Coronary artery (tissue), 2 donors: ENCODE data around the gene CACNA1G.

Experiments
- DNase-seq: peaks from one replicate; pipeline ENCODE4 v3.0.0-alpha.2; 2017; ENCODE audit warnings: low spot score
- H3K27ac ChIP-seq, 2 donors: fragments of 200-600 bp; sonication (generic); one replicate each; pipeline ENCODE4 v1.5.1; 2016 to 2019
- H3K4me3 ChIP-seq: fragments of 200-600 bp; sonication (generic); 2 replicates; pipeline ENCODE4 v1.5.1; 2016; ENCODE audit warnings: mild to moderate bottlenecking, moderate library complexity
- CTCF ChIP-seq: fragments of 200-600 bp; sonication (generic); IDR thresholded peaks from one replicate; pipeline ENCODE4 v1.5.1; 2019; ENCODE audit warnings: antibody characterized with exemption

Gene CACNA1G

DNA sequence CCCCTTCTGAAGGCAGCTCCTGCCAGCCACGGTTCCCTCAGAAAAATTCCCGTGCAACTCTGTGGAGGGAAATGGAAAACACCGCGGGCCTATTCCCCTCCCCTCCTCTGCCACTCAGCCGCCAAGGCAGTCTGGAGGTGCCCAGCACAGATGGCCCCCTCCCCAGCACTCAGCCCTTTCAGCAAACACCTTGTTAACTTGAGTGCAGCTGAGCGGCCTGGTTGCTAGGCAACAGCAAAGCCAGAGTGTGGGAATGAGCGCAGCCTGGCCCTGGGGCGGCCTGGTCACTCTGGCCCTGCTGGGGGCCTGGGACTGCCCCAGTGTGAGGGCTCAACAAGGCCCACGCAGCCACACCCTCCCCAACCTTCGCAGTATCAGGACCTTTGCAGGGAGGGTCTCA, 32.8 kb downstream of the CACNA1G start:
- DNase-seq: no peak
- TF ChIP-seq CTCF: no peak
- Histone ChIP-seq H3K4me3 (no peak overlapping the region), H3K27ac (no peak overlapping the region)

DNA sequence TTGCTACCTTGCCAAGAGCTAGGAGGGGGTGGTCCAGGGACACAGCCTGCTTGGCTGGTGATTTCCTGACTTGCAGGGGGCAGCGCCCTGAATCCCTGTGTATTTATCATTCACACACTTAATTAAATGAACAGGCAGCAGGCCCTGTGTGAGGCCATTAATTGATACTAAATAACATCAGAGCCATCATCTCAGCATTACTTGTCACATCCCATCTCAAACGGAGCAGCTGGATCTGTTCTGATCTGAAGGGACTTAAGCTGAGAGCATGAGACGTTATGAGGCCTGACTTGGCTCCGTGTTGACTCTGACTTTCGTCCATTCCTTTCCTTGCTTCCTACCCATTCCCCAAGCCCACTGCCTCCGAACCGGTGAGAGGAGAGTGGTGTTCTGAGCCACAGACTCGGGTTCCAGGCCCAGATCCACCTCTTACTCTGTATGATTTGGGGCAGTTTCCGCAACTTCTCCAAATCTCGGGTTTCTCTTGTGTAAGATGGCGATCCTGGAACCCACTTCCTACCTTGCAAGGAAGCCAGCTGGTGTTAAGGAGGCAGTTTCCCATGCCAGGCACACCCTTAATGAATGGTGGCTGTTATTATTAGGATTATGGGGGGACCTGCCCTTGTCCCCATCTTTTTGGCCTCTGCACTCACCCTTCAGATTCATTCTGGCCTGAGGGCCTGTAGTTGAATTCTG, 33.8 kb downstream of the CACNA1G start:
- Histone ChIP-seq H3K4me3 (no peak overlapping the region), H3K27ac (no peak overlapping the region)
- DNase-seq: no peak
- no peak for TF ChIP-seq CTCF

GRCh38 chr17:50594892-50595291, 34.4 kb downstream of the CACNA1G start:
- TF ChIP-seq CTCF: no peak
- no peak overlapping the region for H3K27ac ChIP-seq
- no peak for DNase-seq

DNA sequence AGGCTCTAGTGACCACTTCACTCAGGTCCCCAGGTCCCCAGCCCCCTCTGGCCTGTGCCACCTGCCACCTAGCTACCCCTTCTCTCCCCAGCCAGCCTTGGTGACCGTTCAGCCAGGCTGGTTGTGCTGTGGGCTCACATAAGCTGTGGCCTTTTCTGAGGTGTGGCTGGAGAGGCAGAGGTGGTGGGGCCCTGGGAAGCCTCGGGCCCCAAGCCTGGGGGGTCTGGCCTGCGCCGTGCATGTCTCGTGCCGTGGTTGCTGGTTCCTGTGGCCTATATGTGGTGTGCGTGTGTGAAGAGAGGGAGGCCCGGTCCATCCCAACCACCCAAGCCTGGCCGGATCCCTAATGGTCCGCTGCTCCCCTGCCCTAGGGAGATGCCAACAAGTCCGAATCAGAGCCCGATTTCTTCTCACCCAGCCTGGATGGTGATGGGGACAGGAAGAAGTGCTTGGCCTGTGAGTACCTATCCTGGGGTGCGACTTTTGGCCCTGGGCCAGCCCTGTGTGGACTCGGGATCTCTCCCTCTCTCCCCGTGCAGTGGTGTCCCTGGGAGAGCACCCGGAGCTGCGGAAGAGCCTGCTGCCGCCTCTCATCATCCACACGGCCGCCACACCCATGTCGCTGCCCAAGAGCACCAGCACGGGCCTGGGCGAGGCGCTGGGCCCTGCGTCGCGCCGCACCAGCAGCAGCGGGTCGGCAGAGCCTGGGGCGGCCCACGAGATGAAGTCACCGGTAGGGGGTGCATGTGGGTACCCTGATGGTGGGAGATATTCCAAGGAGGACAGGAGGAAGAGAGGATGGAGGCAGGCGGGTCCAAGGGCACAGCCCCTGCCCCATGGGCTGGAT, 35.9 kb downstream of the CACNA1G start:
- DNase-seq: no peak
- Histone ChIP-seq H3K27ac (no peak overlapping the region), H3K4me3 (no peak overlapping the region)
- TF ChIP-seq CTCF: no peak

More at GRCh38 chr17:50594892-50595291, 34.4 kb downstream of the CACNA1G start:
- H3K4me3 ChIP-seq: no peak overlapping the region

GRCh38 chr17:50598487-50598886, 38.0 kb downstream of the CACNA1G start:
- no peak for TF ChIP-seq CTCF
- Histone ChIP-seq H3K27ac (no peak overlapping the region), H3K4me3 (no peak overlapping the region)
- no peak for DNase-seq

DNA sequence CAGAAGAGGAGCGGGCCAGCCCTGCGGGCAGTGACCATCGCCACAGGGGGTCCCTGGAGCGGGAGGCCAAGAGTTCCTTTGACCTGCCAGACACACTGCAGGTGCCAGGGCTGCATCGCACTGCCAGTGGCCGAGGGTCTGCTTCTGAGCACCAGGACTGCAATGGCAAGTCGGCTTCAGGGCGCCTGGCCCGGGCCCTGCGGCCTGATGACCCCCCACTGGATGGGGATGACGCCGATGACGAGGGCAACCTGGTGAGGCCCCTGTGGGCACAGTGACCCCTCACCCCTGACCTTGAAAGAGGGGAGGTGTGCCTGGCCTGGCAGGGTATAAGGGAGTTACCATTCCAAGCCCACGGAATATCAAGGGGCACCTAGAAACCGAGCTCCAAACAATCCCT, 39.1 kb downstream of the CACNA1G start:
- H3K27ac ChIP-seq: no peak overlapping the region
- no peak for TF ChIP-seq CTCF
- no peak for DNase-seq
- H3K4me3 ChIP-seq: no peak overlapping the region
